Mesodermal cell (in vitro differentiated cells): Measurements from ENCODE around the gene CTTNBP2NL. TPM values are rescaled to one million over a fixed set of nuclear protein-coding genes. Genes with fewer than 3 reads are reported as not detected.

Experiments
- H3K27ac ChIP-seq: 2 replicates; pipeline ENCODE4 v1.7.0; 2013; ENCODE audit warnings: mild to moderate bottlenecking, low read depth, low read length, moderate library complexity; ENCODE audit not compliant: severe bottlenecking
- H3K36me3 ChIP-seq: 2 replicates; pipeline ENCODE4 v1.7.1; 2013; ENCODE audit warnings: mild to moderate bottlenecking, low read length, moderate library complexity; ENCODE audit not compliant: control insufficient read depth, insufficient read depth
- H3K4me1 ChIP-seq: one replicate; pipeline ENCODE4 v1.7.1; 2013; ENCODE audit warnings: mild to moderate bottlenecking, low read length; ENCODE audit not compliant: insufficient read depth, control insufficient read depth, poor library complexity, severe bottlenecking
- H3K4me3 ChIP-seq: 2 replicates; pipeline ENCODE4 v1.7.0; 2013; ENCODE audit warnings: low read length, control low read depth, mild to moderate bottlenecking; ENCODE audit not compliant: insufficient read depth, poor library complexity, severe bottlenecking; ENCODE audit errors: extremely low read depth
- H3K9me3 ChIP-seq: 2 replicates; pipeline ENCODE4 v1.7.1; 2013; ENCODE audit warnings: mild to moderate bottlenecking, low read length, moderate library complexity; ENCODE audit not compliant: control insufficient read depth
- WGBS, 2 experiments: methylation state at CpG; one replicate each; pipeline ENCODE4 v1.1.5; 2013; ENCODE audit warnings: missing lambda C conversion rate in 2 of 2; ENCODE audit not compliant: insufficient coverage in 2 of 2; 5-methylcytosine and 5-hydroxymethylcytosine counted together
- polyA plus RNA-seq, 2 experiments: library from polyadenylated mRNA; stranded (reverse); fragments of 50-300 nt; gene quantifications; one replicate each; pipeline ENCODE4 v1.2.3, GENCODE V29; 2013

The CTTNBP2NL gene, protein sequence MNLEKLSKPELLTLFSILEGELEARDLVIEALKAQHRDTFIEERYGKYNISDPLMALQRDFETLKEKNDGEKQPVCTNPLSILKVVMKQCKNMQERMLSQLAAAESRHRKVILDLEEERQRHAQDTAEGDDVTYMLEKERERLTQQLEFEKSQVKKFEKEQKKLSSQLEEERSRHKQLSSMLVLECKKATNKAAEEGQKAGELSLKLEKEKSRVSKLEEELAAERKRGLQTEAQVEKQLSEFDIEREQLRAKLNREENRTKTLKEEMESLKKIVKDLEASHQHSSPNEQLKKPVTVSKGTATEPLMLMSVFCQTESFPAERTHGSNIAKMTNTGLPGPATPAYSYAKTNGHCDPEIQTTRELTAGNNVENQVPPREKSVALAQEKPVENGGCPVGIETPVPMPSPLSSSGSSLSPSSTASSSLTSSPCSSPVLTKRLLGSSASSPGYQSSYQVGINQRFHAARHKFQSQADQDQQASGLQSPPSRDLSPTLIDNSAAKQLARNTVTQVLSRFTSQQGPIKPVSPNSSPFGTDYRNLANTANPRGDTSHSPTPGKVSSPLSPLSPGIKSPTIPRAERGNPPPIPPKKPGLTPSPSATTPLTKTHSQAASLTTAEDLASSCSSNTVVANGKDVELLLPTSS
- 24.7 TPM for polyA plus RNA-seq (2013, experiment 1 of 2)
- polyA plus RNA-seq (2013, experiment 2 of 2): 28.0 TPM

DNA sequence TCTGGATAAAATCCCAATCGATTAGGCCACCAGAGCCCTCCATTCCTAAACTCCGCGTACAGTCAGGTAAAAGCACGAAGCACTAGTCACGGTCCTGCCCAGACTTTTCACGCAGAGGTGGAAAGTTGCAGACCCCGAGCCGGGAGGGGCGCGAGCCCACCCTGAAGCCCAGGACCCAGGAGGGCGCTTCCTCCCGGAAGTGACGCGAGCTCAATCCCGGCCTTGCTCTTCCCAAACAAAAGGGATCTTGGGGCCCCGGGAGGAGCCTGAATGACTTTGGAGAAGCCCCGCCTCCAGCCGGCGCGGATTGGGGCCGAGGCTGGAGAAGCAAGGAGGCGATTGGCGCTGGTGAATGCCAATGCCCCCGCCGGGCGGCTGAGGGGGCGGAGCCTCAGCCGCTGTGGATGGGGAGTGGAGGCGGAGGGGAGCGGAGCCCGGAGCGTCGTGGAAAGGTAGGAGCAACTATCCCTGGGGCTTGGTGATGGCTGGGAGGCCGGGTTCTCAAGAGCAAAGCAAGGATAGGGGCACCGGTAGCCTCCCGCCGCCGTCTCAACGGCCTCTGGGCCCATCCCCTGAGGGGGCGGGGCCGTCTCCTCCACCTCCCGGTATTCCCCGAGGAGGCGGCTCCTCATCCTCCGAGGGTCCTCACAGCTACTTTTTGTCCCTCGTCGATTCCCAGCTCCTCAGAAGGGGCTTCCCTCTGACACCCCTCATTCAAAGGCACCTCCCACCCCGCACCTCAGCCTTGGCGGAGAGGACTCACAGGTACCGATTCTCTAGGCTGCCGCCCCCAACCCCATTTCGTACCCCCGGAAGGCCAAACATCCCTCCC lies at the start of gene CTTNBP2NL:
Gene CTTNBP2NL (plus strand): TSS at position 394 of the 832 bp plus-strand sequence. CDS start 19,952 bp downstream, outside the sequence.
- H3K4me3 ChIP-seq: peak within 1 kb of the TSS; percentile 100
- peak within 1 kb of the TSS; percentile 96 for H3K27ac ChIP-seq
- no peaks in the 10 kb centered on the region for H3K9me3 ChIP-seq
- 0 to 1% methylated on average over 37 to 47 of the region's 53 CpGs for WGBS, 2 experiments
- peaks cover 34% of the 10 kb centered on the region for H3K4me1 ChIP-seq
- H3K36me3 ChIP-seq: peaks cover 28% of the 10 kb centered on the region

DNA sequence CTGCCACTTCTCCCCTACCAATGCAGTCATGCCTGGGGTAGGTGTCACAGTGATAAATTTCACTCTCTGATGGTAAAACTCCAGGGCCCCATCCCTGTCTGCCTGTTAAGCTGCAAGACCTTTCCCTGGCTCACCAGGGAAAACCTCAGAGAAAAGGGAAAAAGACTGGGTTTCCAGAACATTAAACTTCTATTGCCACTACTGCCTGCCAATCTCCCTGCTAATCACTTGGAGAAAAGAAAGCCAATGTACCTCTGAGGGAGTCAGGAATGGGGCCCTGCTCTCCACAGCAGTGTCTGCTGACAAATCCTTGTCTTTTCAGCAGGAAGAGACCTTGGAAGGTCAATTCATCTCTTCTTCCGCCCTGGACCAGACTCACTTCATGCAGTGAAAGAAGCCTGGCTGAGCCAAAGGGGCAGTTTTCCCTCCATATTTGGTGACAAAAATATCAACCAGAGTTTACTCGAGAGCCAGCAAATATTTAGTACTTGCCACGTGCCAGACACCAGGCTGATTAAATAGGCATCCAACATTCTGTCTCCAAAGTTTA lies 49.1 kb upstream of the CTTNBP2NL start:
- H3K27ac ChIP-seq: no peak overlapping the region
- peaks cover 6% of the 10 kb centered on the region for H3K9me3 ChIP-seq
- H3K4me1 ChIP-seq: no peaks in the 10 kb centered on the region
- H3K4me3 ChIP-seq: no peak overlapping the region
- WGBS, 2 experiments: 82 to 96% methylated on average over 2 to 3 of the region's 3 CpGs
- no peaks in the 10 kb centered on the region for H3K36me3 ChIP-seq

DNA sequence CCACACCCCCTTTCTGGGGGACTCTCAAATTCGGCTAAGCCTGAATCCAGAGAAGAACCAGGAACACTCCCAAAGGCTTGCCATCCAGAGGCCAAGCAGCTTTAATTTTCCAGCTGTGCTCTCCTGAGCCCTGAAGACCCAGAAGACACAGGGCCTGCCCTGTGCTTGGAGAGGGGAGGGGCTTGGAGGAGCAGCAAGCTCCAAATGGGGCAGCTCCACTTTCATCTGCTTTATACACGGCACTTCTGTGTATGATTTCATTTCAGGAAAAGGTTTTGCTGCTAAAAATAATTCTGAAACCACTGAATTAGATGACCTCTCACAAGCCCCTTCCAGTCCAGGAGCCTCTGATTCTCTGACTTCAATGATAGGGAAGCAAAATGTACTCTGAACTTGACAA lies 39.2 kb upstream of the CTTNBP2NL start:
- H3K9me3 ChIP-seq: no peaks in the 10 kb centered on the region
- peaks cover 5% of the 10 kb centered on the region for H3K4me1 ChIP-seq
- WGBS, 2 experiments: 86 to 100% methylated on average over 1 of the region's 2 CpGs
- H3K4me3 ChIP-seq: no peak overlapping the region
- no peak overlapping the region for H3K27ac ChIP-seq
- no peaks in the 10 kb centered on the region for H3K36me3 ChIP-seq

DNA sequence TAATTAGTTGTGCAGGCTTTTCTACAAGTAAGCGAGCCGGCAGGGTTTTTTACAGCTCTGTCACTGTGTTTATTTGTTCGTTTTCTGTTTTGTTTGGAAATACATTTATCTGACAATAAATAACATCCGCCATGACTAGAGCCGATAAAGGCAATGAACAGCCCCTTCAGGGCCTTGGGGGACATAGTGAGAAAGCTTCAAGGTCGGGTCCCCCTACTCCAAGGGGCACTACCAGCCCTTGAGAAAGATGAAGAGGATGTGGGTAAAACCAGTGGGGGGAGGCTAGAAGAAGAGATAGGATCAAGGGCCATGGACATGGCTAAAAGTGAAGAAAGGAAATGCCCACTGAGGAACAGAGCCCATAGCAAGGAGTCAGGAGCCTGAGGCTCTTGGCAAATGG lies 38.5 kb upstream of the CTTNBP2NL start:
- Histone ChIP-seq H3K9me3 (no peaks in the 10 kb centered on the region), H3K27ac (no peak overlapping the region), H3K4me3 (no peak overlapping the region), H3K4me1 (peaks cover 5% of the 10 kb centered on the region), H3K36me3 (no peaks in the 10 kb centered on the region)
- WGBS, 2 experiments: 71 to 94% methylated on average over 1 to 3 of the region's 6 CpGs

DNA sequence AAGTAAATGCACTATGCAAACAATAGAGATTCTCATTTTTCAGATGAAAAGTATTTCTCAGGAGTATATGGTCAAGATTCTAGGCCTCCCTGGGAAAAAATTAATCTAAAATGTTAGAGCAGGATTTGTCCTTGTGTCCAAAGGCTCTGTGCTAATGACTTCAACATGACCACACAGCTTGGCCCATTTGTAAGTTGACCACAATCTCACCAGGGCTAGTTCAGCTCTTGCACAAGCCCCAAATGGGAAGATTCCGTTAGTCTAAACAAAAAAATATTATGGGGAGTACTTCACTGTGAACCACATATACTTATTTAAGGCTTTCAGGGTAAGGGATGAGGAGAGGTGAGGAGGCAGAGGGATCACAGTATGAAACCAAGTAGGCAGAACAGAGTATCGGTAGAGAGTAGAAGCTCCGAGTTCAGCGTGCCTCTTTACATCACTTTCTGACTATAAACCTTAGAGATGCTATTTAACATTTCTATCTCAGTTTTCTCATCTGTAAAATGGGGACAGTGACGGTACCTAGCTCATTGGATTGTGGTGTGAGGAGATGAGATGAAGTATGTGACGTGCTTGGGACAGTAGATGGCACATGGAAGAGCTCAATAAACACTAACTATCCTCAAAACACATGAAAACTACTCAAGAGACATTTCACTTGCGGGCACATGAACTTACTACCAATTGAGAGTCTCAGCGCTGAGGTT lies 37.8 kb upstream of the CTTNBP2NL start:
- Histone ChIP-seq H3K4me3 (no peak overlapping the region), H3K9me3 (no peaks in the 10 kb centered on the region), H3K4me1 (peaks cover 5% of the 10 kb centered on the region), H3K36me3 (no peaks in the 10 kb centered on the region), H3K27ac (no peak overlapping the region)
- WGBS, 2 experiments: 94 to 100% methylated on average over 2 of the region's 8 CpGs

DNA sequence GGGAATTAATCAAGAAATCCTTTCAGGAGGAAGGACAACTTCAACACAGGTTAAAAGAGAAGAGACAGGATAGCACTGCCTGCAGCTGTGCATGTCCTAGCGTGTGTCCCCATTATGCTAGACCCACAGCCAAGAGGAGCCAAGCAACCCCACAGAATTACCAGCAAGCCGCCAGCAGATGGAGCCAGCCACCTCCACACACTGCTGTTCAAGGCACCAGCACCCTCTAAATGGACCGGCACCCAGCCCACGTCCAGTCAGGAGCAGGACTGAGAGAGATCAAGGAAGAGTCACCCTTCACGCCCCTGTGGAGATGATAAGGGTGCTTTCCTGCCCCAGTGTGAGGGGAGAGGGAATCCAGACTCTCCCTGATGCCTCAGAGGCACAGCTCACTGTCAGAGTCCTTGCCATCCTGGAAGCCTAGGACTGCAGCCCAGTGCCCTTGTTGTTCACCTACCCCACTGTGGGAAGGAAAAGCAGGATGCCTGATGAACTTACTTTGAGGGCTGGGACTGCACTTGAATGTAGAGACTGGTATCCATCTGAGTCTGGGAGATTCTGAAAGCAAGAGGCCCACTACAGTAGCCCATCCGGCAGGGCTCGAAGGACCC lies 37.1 kb upstream of the CTTNBP2NL start:
- peaks cover 5% of the 10 kb centered on the region for H3K4me1 ChIP-seq
- WGBS, 2 experiments: 49 to 64% methylated on average over 4 to 5 of the region's 7 CpGs

DNA sequence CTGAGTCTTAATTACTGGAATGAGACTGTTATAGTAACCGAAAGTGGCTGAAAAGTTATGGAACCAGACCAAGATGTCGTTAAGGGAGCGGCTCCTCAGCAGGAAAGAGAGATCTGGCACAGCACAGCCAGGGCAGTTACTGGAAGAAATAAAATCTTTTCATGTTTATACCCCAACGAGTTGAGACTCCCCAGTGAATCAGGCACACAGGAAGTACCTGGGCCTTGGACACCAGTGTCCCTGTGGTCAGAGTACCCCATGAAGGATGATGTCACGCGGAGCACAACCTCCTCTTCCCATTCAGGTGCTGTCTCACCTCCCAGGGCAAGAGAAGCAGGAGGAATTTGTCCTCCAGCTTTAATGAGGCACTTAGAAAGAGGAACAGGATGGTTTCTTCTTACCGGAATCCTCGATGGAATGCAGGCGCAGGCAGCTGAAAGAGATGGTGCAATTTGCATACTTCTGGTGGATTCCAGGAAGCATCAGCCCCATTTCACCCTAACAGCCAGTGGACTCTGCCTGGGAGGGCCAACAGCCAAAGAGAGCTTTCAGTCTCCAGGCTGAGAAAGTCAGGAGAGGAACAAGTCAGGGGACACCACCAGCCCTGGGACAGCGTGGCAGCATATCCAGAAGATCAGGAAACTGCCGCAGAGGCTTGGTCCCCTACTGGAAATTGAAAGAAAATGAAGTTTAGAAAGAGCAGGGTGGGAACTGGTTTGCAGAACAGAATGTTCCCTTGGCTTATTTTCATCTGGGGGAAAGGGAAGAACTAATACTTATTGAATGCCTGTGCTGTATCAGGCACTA lies 35.9 kb upstream of the CTTNBP2NL start:
- H3K4me3 ChIP-seq: no peak overlapping the region
- WGBS, 2 experiments: 63 to 77% methylated on average over 9 to 11 of the region's 11 CpGs
- no peaks in the 10 kb centered on the region for H3K9me3 ChIP-seq
- no peaks in the 10 kb centered on the region for H3K36me3 ChIP-seq
- no peak overlapping the region for H3K27ac ChIP-seq
- H3K4me1 ChIP-seq: peaks cover 5% of the 10 kb centered on the region

More for the DNA sequence above, 37.1 kb upstream of the CTTNBP2NL start:
- Histone ChIP-seq H3K9me3 (no peaks in the 10 kb centered on the region), H3K36me3 (no peaks in the 10 kb centered on the region), H3K4me3 (no peak overlapping the region), H3K27ac (no peak overlapping the region)

DNA sequence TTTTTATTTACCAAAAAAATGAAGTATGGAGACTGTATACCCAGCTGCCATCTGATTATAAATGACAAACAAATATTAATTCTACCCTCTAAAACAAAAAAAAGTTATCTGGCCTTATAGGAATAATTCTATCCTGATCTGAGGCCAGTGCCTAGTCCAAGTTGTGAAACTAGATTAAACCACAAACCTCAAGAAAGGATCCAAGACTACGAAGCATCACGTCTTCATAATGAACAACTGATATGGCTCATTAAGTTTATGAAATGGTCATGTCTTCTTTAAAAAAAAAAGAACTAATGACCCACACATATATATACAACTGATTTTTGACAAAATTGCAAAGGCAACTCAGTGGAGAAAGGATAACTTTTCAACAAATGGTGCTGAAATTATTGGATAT lies 32.4 kb upstream of the CTTNBP2NL start:
- no CpG with 5 or more reads among the region's 2 CpGs for WGBS, 2 experiments
- H3K9me3 ChIP-seq: no peaks in the 10 kb centered on the region
- H3K27ac ChIP-seq: no peak overlapping the region
- no peaks in the 10 kb centered on the region for H3K36me3 ChIP-seq
- H3K4me1 ChIP-seq: peaks cover 5% of the 10 kb centered on the region
- no peak overlapping the region for H3K4me3 ChIP-seq

DNA sequence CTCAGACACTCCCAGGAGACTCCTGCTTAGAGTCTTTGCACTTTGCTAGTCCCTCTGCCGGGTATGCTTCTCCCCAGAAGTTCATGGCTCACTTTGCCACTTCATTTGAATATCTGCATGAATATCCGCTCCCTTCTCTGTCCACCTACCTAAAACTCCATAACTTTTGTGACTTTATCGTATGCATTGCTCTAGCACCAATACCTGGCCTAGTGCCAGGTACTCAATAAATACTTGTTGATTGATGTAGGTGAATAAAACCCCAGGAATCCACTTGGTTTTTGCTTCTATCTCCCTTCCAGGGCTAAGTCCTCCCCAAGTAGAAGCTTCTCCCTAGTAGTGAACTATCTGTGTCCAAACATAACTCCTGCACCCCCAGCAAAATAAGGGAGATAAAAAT lies 27.8 kb upstream of the CTTNBP2NL start:
- 80 to 100% methylated on average over 1 to 2 of the region's 3 CpGs for WGBS, 2 experiments
- H3K4me1 ChIP-seq: no peaks in the 10 kb centered on the region
- H3K4me3 ChIP-seq: no peak overlapping the region
- H3K27ac ChIP-seq: no peak overlapping the region
- no peaks in the 10 kb centered on the region for H3K36me3 ChIP-seq
- no peaks in the 10 kb centered on the region for H3K9me3 ChIP-seq
